GM21447 (cell line): Measurements from ENCODE around the gene PNP.
"Not testable (repeated sequence)": the region's sequence is repeated elsewhere in the genome, so short reads cannot be mapped to it uniquely, and the experiment has no call there.

Experiments
- ATAC-seq: cut with Tn5 transposase; IDR thresholded peaks from one replicate; pipeline ENCODE4 v1.9.1; 2021; ENCODE audit not compliant: unreplicated experiment

PNP gene

GRCh38 chr14:20469242-20469889, at the start of gene PNP:
TSS of gene PNP (plus strand) at chr14:20469406. CDS start at chr14:20469525, 119 bp downstream.
- peak; percentile 95 for ATAC-seq

DNA sequence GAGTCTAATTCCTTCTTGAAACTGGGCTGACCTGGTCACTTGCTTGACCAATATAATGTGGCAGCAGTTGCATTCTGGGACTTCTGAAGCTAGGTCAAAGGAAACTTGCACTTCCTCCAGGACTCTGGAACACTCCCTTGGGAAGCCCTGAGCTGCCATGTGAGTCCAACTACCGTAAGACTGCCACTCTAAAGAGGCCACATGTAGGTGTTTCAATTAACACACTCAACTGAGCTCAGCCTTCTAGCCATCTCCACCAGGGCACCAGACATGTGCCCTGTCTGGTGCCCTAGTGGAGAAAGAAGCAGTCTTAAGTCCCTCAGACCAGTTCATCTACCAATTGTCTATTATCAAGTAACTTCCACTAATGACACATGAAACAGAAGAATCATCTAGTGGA, 49.8 kb upstream of the PNP start:
- no peak for ATAC-seq

DNA sequence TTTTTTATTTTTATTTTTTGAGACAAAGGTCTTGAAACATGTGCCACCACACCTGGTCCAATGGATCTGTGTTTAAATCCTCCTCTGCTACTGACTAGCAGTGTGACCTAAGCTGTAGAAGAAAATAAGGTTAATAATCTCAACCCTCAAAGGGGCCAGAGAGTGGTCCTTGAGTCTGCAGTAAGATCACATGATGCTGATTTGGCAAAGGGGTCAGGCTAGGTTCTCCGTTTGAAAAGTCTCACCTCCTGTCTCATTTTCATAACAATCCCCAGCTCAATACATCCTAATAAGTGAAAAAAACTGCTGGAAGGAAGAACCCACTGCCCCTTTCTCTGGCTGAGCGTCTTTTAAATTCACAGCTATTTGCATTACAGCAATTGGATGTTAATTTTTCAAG, 47.9 kb upstream of the PNP start:
- ATAC-seq = no peak

GRCh38 chr14:20422886-20423285, 46.3 kb upstream of the PNP start:
- ATAC-seq = no peak

DNA sequence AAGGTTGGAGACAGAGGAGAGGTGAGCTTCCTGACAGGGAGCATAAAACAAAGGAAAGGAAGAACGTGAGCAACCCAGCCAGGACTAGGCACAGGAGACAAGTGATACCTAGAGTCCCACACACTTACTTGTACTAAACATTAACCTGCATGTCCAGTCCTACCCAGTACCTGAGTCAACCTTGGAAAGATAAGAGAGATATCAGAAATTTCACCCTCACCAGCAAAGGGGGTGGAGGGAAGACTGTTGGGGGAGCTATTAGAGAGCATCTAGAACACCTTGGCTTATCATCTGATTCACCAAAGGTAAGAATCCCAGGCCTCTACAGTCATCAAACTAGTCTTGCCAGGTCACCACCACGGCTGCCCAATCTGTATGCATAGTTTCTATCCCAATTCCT, 44.4 kb upstream of the PNP start:
- no peak for ATAC-seq

GRCh38 chr14:20427231-20428009, 41.8 kb upstream of the PNP start:
- peak; percentile 83 for ATAC-seq

DNA sequence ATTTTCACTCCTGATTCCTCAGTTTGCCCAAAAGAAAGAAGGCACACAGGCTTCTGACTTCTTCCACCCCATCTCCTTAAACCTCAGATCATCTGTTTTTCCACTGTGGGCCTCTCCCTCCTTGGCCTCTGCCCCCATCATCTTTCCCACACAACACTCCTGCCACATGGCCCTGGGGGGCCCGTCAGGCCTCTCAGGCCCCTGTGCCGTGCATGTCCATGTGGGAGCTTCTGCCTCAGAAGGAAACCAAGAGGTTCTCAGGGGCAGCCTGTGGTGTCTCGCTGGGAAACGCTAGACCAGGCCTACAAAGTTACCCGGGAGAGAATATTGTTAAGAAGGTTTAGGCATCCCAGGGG, 41.2 kb upstream of the PNP start:
- peak; percentile 36 for ATAC-seq

- no peak for ATAC-seq
These were observed 40.4 kb upstream of the PNP start for GRCh38 chr14:20428802-20429201.

DNA sequence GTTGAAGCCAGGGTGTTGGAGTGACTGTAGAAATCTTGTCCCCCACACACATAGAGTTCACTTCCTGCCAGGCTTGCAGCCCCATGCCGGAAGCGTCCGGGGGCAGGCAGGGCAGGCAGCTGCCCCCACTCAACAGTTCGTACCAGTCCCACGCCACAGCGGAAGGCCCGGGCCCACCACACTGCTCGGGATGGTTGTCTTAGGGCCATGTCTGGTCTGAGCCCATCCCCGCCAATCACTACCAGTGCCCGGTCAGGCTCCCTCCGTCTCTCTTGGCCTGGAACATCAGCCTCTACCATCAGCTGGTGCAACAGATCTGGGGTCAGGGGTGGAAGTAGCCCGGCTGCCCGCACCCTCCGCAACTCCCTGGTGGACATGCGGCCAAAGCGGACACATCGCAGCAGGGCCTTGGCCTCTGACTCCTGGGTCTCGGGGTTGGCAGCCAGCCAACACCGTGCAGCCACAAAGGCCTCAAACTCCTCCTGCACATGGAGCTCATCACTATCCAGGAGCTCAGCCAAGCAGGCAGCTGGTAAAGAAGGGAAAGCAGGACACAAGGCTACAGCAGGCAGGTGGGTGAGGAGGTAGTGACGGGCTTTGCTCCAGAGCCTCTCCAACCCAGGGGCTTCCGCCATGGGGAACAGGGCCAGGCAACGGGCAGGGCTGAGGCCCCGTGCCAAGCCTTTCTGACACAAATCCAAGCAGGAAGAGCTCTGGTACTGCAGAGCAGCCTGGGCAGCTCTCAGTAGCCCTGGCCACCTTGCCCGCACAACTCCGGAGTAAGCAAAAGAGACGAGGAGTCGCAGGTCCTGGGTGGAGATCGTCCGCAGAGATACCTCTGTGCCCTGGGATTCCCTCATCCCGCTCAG, 39.2 kb upstream of the PNP start:
- ATAC-seq = no peak

DNA sequence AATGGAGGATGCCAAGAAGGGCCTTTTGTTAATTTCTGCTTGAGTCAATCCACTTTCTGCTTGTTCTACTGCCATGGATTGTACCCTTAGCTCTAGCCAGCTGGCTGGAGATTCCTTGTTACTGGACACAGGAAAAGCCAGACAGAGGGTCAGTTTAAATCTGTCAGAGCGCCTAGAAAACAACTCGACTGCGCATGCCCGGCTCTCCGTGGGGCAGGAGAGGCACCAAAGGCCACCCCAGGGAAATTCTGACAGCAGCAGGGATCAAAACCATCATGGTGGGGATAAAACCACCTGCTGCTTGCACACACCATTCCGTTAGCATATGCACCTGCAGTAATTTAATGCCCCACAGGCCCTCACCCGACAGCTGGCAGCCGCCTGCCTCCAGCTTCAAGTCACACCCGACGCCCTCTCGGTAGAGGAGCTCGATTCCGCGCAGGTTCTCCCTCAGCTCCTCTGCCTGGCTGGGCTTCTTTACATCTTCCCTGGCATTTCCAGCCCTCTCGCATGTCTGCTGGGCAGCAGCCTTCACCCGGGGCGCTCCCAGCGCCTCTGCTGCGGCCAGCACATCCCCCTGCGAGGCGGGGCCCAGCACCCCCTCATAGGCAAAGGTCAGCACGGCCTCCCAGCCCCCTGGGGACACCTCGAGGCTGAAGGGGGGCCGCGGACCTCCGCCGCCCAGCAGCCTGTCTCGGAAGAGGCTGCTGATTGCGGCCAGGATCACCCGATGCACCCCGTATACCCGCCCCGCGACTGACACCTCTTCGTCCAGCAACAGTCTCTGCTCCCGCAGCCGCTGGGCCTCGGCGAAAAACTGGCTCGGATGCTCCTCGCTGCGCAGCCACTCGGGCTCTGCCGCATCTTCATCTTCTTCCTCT, 34.3 kb upstream of the PNP start:
- ATAC-seq = no peak

DNA sequence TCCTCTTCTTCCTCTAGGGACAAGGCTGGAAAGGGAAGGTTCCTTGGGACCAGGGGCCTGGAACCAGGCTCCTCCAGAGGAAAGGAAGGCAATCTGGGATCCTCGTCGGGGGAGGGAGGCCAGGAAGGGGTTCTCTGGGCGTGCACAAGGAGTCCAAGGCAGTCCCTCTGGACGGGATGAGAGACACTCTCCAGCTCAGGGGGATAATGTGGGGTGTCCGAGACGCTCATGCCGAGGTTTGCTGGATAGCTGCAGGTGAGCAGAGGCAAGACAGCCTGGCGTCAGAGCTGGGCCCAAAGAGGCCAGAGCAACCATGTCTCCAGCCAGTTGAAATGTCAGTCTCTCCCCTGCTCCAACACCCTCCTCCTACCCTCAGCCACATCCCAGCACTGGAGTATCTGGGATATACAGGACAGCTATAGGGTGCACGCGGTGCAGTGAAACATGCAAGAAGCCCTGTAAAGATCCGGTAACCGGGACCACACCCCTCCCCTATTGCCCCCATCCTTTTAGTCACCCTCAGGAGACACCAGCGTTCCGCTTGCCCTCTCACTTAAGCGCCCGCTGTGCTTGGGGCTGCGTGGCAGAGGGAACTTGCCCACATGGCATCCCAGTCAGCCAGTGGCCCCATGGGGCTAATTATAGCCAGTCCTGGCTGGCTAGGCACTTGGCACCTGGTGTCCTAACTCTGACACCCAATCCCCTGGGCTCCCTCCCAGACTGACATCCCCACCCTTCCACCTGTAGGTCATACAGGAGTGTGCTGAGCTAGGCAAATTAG, 33.4 kb upstream of the PNP start, which contains the start of gene KLHL33:
Gene KLHL33, minus strand, starts transcription at position 585 of the 781 bp plus-strand sequence. Its CDS starts 355 bp downstream, at position 230.
- no peak for ATAC-seq

- no peak for ATAC-seq
These were observed 32.8 kb upstream of the PNP start for GRCh38 chr14:20436363-20436755.

DNA sequence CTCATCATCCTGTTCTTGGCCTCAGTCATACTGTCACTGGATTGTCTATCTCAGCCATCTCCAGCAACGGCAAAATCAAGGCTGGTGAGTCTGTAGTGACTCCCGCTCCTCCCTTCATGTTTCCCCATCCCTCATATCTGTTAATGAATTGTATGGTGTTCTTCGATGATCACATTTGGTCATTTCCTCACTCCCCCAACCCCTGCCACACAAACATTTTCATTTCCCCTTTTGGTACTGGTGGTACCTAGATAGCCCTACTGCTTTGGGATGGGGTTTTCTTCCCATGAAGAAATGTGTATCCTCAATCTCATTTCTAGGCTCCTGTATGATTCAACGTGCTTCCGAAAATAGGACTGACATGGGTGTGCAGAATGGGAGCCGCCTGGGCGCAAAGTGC, 30.5 kb upstream of the PNP start:
- no peak for ATAC-seq

- no peak for ATAC-seq
These were observed 28.7 kb upstream of the PNP start for GRCh38 chr14:20440465-20440864.

GRCh38 chr14:20440882-20441281, 28.3 kb upstream of the PNP start:
- ATAC-seq = no peak

- no peak for ATAC-seq
These were observed 27.7 kb upstream of the PNP start for GRCh38 chr14:20441461-20441860.

DNA sequence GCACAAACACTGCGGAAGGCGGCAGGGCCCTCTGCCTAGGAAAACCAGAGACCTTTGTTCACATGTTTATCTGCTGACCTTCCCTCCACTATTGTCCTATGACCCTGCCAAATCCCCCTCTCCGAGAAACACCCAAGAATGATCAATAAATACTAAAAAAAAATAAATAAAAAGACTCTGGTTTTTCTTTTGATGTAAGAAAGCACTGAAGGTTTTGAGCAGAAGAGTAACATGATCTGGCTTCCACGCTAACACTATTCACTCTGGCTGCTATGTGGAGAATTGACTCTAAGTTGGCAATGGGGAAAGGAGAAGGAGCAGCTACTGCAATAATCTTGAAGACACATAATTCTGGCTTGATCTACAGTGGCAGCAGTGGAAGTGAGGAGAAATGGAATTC, 25.6 kb upstream of the PNP start:
- ATAC-seq = not testable (repeated sequence)

DNA sequence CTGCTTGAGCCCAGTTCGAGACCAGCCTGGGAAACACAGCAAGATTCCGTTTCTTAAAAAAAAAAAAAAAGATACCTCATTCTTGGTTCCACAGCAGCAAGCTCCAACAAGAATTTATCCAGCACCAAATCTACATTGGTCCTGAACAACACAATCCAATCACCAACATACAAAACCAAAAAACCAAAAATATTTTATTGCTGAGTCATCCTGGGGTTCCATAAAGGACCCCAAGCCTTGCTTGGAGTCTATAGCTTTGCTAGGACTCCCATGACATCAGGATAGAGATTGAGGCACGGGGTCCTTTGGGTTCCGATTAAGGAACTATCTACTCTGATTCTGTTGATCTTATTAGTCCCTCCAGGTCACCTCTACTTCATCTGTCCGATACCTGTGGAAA, 22.3 kb upstream of the PNP start:
- ATAC-seq = no peak

- not testable (repeated sequence) for ATAC-seq
These were observed 16.4 kb upstream of the PNP start for GRCh38 chr14:20452831-20453230.
